ENCODE measurements around the gene PHLPP1.

PHLPP1 gene

GRCh38 chr18:62984656-62985315, 269.4 kb downstream of the PHLPP1 start:
- DNase-seq (ENCODE audit: low read depth): no peak

DNA sequence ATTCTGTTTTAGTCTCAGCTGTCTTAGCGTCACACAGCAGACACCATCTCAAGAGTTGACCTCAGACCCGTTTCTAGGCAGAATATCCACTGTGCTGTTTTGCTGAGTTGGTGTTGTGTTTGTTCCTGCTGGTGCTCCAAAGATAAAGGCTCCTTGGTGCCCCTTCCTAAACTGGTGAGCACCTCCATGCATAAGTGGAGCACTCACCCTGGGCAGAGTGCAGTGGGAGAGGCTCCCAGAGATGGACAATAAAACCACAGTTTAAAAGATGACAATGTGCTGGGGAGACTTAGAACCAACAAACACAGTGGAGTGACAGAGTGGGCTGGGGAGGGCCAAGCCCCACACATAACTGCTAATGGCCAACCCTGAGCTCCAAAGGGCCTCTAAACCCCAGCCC, 271.1 kb downstream of the PHLPP1 start:
- no peak for DNase-seq (ENCODE audit: low read depth)

DNA sequence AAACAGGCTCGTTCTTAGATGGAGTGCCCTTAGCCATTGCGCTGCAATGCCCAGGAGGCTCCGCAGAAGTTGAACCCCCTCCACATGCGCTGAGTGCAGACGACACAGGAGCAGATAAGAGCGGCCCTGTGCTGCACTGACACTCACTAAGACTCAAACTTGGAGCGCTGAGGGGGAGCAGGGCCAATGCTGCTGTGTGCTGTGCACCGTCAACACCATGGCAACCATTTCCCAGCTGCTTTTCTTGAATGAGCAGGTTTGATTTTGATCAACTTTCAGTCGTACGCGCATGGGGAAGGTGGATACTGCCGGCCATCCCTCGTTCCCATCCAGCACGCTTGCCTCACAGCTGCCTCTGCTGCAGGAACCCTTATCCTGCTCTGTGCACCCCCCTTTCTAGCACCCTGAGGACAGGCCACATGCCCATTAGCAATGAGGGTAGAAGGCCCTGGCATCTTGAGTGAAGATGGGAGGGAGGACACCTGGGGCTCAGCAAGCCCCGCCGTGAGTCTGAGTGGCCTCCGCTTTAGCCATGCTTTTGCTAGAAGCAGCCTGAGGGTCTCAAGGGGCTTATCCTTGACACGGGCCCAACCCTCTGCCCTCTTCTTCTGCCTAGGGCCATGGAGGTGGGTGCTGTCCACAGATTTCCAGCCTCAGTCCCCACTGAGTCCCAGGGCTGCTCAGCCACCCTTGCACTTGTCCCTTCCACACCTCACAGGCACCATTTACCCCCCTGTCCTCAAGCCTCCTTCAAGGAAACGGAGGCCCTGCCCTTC, 271.9 kb downstream of the PHLPP1 start:
- DNase-seq (ENCODE audit: low read depth): no peak

GRCh38 chr18:62987859-62988258, 272.5 kb downstream of the PHLPP1 start:
- DNase-seq (ENCODE audit: low read depth): no peak

GRCh38 chr18:62988471-62988870, 273.1 kb downstream of the PHLPP1 start:
- no peak for DNase-seq (ENCODE audit: low read depth)

- DNase-seq (ENCODE audit: low read depth): no peak
These were observed 273.9 kb downstream of the PHLPP1 start for GRCh38 chr18:62989195-62989594.

GRCh38 chr18:62990653-62991052, 275.3 kb downstream of the PHLPP1 start:
- DNase-seq (ENCODE audit: low read depth): no peak

- no peak for DNase-seq (ENCODE audit: low read depth)
These were observed 276.0 kb downstream of the PHLPP1 start for GRCh38 chr18:62991389-62991788.

DNA sequence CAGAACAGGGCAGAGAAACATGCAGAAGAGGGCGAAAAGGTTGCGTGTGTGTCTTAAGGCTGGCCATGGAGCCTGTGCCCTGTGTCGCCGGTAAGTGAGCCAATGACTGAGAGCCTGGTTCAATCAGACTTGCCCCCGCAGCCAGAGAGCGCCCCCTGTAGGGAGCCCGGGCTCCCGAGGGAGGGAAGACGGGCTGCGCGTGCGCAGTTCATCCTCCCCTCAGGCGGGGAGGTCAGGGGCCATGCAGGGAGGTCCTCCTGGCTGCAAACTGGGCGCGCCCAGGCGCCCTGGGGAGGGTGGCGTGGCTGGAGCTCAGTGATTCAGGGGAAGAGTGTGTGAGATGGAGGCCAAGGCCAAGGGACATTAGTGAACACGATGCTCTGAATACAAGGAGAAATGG, 276.6 kb downstream of the PHLPP1 start:
- no peak for DNase-seq (ENCODE audit: low read depth)

- DNase-seq (ENCODE audit: low read depth): no peak
These were observed 277.6 kb downstream of the PHLPP1 start for GRCh38 chr18:62992877-62993365.

- DNase-seq (ENCODE audit: low read depth): no peak
These were observed 281.2 kb downstream of the PHLPP1 start for GRCh38 chr18:62996566-62996965.

DNA sequence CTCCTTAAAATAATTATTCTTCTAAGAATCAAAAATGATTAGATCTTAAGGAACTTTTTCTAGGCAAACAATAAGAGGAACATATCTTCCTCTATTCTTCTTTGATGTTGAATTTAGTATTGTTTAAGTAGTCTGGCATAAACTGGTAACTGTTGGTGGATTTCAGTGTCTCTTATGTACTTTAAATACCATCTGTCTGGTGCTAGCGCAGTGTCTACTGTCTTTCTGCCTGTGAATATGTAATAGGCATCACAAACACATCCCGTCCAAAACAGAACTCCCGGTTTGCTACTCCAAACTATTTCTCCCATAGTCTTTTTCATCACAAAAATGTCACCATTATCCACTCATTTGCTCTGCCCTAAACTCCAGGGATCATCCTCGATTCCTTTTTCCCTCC, 281.7 kb downstream of the PHLPP1 start:
- no peak for DNase-seq (ENCODE audit: low read depth)

DNA sequence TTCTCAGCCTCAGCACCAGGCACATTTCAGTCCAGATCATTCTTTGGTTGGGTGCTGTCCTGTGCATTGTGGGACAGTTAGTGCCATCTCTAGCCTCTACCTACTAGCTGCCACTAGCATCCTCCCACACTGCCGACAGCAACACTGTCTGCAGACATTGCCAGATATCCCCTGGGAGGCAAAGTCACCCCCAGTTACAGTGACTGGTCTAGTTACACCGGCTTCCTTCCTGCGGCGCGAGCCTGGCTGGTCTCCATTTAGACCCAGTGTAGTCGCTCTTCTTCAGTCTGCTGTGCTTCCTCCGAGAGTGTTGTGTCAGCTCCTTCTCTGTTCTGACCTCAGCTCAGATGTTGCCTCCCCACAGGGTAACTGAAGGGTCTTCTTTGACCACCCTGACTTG, 283.1 kb downstream of the PHLPP1 start:
- DNase-seq (ENCODE audit: low read depth): no peak

DNA sequence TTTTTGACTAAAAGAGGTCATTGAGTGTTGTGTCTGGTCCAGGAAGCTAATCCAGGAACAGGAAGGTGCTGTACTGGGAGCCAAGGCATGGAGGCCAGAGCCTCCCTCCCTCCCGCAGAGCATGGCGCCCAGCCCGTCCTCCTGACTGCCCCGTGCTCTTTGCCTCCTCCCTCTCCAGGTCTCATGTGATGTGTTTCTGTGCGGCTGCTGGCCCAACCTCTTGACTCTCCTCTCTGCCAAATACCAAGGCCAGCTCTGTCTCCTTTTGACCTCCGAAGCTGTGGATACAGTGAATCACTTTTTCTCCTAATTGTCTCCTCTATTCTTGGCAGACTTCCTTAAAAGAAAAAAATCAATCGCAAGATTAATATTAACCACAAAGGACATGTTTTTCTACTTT, 284.1 kb downstream of the PHLPP1 start:
- no peak for DNase-seq (ENCODE audit: low read depth)

- no peak for DNase-seq (ENCODE audit: low read depth)
These were observed 284.6 kb downstream of the PHLPP1 start for GRCh38 chr18:62999921-63000320.

GRCh38 chr18:63000839-63001238, 285.5 kb downstream of the PHLPP1 start:
- DNase-seq (ENCODE audit: low read depth): no peak

DNA sequence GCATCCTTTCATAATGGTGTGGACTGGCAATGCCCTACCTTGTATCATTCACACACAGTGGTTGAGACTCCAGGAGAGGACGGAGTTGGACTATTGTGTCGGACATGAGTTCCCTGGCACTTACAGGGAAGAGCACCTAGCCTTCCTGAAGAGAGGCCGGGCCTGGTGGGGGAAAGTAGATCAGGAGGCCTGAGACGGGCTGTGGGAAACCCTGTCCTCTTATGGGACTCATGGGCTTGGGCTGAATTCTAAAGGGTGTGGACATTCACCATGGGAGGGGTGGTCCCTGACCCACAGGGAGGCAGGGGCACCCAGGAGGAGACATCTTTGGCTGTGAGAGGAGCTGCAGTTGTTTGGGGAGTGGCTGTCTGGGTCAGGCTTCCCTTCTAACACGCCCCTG, 286.5 kb downstream of the PHLPP1 start:
- no peak for DNase-seq (ENCODE audit: low read depth)

DNA sequence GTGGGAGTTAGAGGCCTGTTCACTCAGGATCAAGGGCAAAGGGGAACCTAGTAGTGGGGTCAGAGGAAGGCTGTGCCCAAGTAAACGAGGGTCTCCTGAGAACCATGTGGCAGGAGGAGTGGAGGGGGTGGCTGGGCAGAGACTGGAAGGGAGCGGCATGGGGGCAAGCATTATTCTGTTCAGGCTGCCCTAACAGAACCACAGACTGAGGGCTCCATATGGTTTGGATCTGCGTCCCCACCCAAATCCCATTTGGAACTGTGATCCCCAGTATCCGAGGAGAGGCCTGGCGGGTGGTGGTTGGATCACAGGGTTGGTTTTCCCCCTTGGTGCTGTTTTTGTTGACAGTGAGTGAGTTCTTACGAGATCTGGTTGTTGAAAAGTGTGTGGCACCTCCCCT, 287.0 kb downstream of the PHLPP1 start:
- no peak for DNase-seq (ENCODE audit: low read depth)

GRCh38 chr18:63002803-63003445, 287.6 kb downstream of the PHLPP1 start:
- no peak for DNase-seq (ENCODE audit: low read depth)

DNA sequence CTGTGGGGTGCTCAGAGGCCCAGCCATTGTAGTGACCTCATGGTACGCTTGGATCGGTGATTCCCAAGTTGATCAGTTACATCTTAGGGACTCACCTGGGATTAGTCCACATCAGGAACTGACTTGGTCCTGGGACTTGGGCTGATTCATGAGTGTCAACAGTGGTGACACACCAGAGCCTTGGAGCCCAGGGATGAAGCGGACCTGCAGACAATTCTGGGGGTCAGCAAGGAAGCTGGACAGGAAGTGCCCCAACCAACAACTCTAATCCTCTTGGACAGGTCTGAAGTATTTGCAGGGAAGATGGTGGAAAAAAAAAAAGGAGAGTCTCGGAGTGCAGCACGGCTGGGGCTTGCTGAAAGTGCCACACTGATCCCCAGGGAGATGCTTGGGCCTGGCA, 288.6 kb downstream of the PHLPP1 start:
- no peak for DNase-seq (ENCODE audit: low read depth)

DNA sequence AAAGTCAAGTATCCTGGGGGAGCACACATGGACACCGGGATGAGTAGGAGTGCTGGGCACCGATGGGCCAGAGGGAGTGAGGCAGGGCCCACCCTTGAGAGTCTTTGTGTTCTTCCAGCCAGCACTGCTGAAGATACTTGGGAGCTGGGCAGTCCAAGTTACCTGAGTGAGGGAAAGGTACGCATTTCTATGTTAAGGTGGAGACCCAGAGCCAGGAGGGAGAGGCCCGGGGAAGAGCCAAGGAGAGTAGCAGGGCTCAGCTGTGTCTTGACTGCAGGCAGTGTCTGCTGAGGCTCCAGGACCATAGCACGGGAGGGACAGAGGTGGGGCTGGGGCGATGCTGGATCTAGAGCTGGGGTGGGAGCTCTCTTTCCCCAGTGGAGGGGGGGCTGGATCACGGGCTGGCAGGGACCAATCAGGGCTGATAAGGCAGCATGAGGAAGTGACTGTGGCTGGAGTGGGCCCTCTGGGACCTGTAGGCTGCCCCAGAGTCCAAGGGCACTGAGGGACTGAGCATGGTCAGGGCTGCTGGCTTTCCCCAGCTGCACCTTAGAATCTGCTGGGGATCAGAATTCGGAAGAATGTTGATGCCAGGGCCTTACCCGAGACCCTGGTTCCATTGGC, 289.2 kb downstream of the PHLPP1 start:
- DNase-seq (ENCODE audit: low read depth): no peak

DNA sequence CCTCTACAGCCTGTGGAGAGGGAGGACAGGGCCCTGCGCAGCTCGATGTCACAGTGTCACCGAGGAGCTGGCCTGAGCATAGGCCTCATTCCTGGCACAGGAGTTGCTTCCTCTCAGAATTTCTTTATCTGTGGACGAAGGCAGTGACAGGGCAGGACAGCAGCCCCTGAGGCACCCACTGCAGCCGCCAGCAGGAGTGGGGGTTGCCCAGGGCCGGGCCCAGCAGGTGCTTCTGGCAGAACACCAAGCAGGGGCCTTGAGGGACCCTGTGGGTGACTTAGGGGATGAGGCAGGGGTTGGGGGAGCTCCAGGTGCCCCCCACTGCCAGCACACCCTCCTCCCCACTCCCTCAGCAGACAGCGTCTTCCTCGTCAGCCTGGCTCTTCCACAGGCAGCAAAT, 290.0 kb downstream of the PHLPP1 start:
- no peak for DNase-seq (ENCODE audit: low read depth)

DNA sequence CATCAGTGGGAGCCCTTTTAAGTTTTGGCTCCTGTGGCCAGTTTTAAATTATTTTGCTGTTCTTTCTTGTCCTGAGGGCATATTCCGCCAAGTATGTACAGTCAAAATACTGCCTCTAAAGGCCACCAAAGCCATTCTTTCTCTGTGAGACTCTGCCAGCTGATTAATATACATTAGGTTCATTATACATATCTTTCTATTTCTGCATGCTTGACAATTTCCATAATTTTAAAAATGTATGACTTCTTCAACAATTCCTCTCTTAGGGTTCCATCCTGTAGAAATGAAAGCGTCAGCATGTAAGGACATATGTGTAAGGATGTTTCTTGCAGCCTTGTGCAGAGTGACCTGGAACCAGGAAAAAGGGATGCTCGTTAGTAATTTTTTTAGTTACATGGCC, 291.9 kb downstream of the PHLPP1 start:
- DNase-seq (ENCODE audit: low read depth): no peak

All from GM04504 (cell line).